ENCODE results near the gene CD177. TPM values are rescaled to one million over a fixed set of nuclear protein-coding genes. Genes with fewer than 3 reads are reported as not detected.

The CD177 gene, protein sequence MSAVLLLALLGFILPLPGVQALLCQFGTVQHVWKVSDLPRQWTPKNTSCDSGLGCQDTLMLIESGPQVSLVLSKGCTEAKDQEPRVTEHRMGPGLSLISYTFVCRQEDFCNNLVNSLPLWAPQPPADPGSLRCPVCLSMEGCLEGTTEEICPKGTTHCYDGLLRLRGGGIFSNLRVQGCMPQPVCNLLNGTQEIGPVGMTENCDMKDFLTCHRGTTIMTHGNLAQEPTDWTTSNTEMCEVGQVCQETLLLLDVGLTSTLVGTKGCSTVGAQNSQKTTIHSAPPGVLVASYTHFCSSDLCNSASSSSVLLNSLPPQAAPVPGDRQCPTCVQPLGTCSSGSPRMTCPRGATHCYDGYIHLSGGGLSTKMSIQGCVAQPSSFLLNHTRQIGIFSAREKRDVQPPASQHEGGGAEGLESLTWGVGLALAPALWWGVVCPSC
- under 1 TPM; 0.29 to 0.33 (median 0.32) TPM for total RNA-seq

DNA sequence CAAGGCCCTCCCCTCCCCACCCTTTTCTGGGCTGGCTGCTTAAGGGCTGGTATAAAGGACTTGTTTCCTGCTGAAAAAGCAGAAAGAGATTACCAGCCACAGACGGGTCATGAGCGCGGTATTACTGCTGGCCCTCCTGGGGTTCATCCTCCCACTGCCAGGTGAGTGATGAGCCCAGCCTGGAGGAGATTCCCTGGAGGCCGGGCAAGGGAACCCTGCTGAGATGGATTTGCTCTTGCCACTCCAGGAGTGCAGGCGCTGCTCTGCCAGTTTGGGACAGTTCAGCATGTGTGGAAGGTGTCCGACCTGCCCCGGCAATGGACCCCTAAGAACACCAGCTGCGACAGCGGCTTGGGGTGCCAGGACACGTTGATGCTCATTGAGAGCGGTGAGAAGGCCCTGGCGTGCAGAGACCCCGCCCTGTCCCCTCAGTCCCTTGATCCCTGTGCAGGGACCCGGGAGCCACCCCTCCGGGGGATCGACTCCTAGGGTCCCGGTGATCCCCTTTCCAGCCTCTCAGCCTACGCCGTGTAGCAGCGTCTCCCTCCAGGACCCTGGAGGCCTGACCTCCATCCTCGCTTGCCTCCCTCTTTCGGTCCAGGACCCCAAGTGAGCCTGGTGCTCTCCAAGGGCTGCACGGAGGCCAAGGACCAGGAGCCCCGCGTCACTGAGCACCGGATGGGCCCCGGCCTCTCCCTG lies at the start of gene CD177:
TSS of gene CD177 (plus strand) at position 81 of the 699 bp plus-strand sequence. CDS start at position 110, 29 bp downstream.
- intact Hi-C loops (cut with DNase I; ENCODE audit: low total_unique reads): no loop called here
- H3K27me3 ChIP-seq: peaks cover 0 to 17% of the 10 kb centered on the region in 2 donors
- peak within 1 kb of the TSS in 1 of 3 donors; percentile 19 for H3K4me3 ChIP-seq
- no peak within 1 kb of the TSS for H3K27ac ChIP-seq
- TF ChIP-seq, protein P1, sequence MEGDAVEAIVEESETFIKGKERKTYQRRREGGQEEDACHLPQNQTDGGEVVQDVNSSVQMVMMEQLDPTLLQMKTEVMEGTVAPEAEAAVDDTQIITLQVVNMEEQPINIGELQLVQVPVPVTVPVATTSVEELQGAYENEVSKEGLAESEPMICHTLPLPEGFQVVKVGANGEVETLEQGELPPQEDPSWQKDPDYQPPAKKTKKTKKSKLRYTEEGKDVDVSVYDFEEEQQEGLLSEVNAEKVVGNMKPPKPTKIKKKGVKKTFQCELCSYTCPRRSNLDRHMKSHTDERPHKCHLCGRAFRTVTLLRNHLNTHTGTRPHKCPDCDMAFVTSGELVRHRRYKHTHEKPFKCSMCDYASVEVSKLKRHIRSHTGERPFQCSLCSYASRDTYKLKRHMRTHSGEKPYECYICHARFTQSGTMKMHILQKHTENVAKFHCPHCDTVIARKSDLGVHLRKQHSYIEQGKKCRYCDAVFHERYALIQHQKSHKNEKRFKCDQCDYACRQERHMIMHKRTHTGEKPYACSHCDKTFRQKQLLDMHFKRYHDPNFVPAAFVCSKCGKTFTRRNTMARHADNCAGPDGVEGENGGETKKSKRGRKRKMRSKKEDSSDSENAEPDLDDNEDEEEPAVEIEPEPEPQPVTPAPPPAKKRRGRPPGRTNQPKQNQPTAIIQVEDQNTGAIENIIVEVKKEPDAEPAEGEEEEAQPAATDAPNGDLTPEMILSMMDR (IDR thresholded peaks at IDR 0.05): no peak
- no peak for TF ChIP-seq POLR2A (IDR thresholded peaks at IDR 0.05)
- no peak for TF ChIP-seq POLR2AphosphoS5 (IDR thresholded peaks at IDR 0.05)
- H3K36me3 ChIP-seq: no peaks in the 10 kb centered on the region
- DNase-seq (ENCODE audit: low spot score in 2 of 2): no peak
- no peaks in the 10 kb centered on the region for H3K4me1 ChIP-seq
- H3K9me3 ChIP-seq: no peaks in the 10 kb centered on the region

DNA sequence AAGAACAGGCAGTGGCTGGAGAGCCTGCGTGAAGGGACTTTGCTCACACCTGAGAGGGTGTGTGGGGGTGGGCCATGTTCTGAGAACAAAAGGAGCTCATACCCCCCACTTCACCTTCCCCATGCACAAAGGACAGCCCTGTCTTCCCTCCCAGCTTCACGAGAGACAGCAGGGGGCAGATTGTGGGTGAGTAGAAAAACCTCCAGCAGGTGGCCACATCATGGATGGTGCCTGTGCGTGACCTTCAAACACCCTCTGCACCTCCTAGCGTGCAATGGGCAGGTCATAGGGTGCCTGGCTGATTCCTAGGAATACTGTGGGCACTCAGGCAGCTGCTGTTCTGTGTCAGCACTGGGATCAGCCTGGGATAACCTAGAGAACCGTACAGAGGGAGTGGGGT lies 47.8 kb upstream of the CD177 start:
- intact Hi-C loops (cut with DNase I; ENCODE audit: low total_unique reads): no loop called here
- TF ChIP-seq, protein P1 (IDR thresholded peaks at IDR 0.05): no peak
- TF ChIP-seq POLR2A (IDR thresholded peaks at IDR 0.05): no peak
- no peak for TF ChIP-seq POLR2AphosphoS5 (IDR thresholded peaks at IDR 0.05)
- Histone ChIP-seq H3K27me3 (peaks cover 0 to 5% of the 10 kb centered on the region in 2 donors), H3K27ac (no peak overlapping the region), H3K36me3 (no peaks in the 10 kb centered on the region), H3K4me1 (no peaks in the 10 kb centered on the region), H3K4me3 (no peak overlapping the region), H3K9me3 (no peaks in the 10 kb centered on the region)
- no peak for DNase-seq (ENCODE audit: low spot score in 2 of 2)

DNA sequence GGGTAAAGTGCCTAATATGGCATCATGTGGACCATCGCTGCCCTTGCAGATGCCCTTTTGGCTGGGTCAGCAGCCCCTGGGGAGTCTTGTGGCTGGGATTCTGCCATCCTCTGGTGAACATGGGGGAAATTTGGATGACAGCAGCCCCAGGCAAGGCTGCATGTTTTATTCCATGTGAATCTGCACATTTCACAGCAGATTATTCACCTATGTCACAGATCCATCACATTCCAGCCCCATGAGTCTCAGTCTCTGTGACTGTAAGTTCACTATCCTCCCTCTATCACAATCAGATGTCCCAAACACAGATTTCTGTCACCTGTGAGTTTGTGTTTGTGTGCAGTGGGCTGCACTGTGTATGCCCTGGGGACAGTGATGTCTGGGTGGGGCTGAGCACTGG lies 47.4 kb upstream of the CD177 start:
- H3K4me3 ChIP-seq: no peak overlapping the region
- no peak for DNase-seq (ENCODE audit: low spot score in 2 of 2)
- H3K27ac ChIP-seq: no peak overlapping the region
- no peaks in the 10 kb centered on the region for H3K9me3 ChIP-seq
- H3K27me3 ChIP-seq: peaks cover 0 to 5% of the 10 kb centered on the region in 2 donors
- H3K36me3 ChIP-seq: no peaks in the 10 kb centered on the region
- H3K4me1 ChIP-seq: no peaks in the 10 kb centered on the region
- intact Hi-C loops (cut with DNase I; ENCODE audit: low total_unique reads): no loop called here
- TF ChIP-seq, protein P1 (IDR thresholded peaks at IDR 0.05): no peak
- TF ChIP-seq POLR2A (IDR thresholded peaks at IDR 0.05): no peak
- TF ChIP-seq POLR2AphosphoS5 (IDR thresholded peaks at IDR 0.05): no peak

DNA sequence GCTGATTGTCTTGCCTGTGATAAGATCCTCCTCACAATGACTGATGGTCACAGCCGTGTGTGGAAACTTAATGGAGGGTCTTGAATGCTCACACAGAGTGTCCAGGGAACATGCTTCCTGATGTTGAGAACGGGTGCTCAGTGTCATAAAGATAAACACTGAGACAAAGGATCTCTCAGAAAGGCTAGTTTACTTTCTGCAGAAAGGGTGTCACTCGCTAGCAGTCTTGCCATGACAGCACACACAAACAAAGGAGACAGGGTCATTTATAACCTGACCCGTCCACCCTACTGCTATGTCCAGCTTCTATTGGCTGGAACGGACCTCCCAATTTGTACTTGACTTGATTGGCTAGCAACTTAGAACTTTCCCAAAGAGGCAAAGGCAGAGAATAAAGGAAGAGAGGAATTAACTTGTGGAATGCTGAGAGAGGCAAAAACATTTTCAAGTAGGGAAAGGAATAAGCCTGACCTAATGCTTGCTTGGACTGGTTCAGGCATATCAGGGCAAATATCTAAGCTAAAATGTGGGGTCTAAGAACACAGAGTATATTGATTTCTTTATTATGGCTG lies 45.2 kb upstream of the CD177 start:
- intact Hi-C loops (cut with DNase I; ENCODE audit: low total_unique reads): no loop called here
- H3K27ac ChIP-seq: no peak overlapping the region
- TF ChIP-seq POLR2A (IDR thresholded peaks at IDR 0.05) (no peak), POLR2AphosphoS5 (IDR thresholded peaks at IDR 0.05) (no peak)
- TF ChIP-seq, protein P1 (IDR thresholded peaks at IDR 0.05): no peak
- no peak for DNase-seq (ENCODE audit: low spot score in 2 of 2)
- no peaks in the 10 kb centered on the region for H3K4me1 ChIP-seq
- no peak overlapping the region for H3K4me3 ChIP-seq
- H3K36me3 ChIP-seq: no peaks in the 10 kb centered on the region
- H3K27me3 ChIP-seq: no peaks in the 10 kb centered on the region
- H3K9me3 ChIP-seq: no peaks in the 10 kb centered on the region
